ENCODE data around the gene SH3RF3.
"Not testable (repeated sequence)": the region's sequence is repeated elsewhere in the genome, so short reads cannot be mapped to it uniquely, and the experiment has no call there.

SH3RF3 gene

GRCh38 chr2:109128616-109129355, at the start of gene SH3RF3:
TSS of gene SH3RF3 (plus strand) at chr2:109129205.
- DNase-seq: peak; percentile 49

GRCh38 chr2:109079590-109079989, 49.4 kb upstream of the SH3RF3 start:
- no peak for DNase-seq

- DNase-seq: no peak
Observed at GRCh38 chr2:109080109-109080508, 48.9 kb upstream of the SH3RF3 start.

- no peak for DNase-seq
Observed at GRCh38 chr2:109080757-109081156, 48.2 kb upstream of the SH3RF3 start.

- no peak for DNase-seq
Observed at GRCh38 chr2:109081374-109081773, 47.6 kb upstream of the SH3RF3 start.

GRCh38 chr2:109083771-109084170, 45.2 kb upstream of the SH3RF3 start:
- DNase-seq: no peak

GRCh38 chr2:109084341-109084740, 44.7 kb upstream of the SH3RF3 start:
- DNase-seq: no peak

GRCh38 chr2:109085912-109086742, 42.9 kb upstream of the SH3RF3 start:
- no peak for DNase-seq

GRCh38 chr2:109086743-109087020, 42.3 kb upstream of the SH3RF3 start:
- DNase-seq: no peak

- no peak for DNase-seq
Observed at GRCh38 chr2:109087055-109087663, 41.8 kb upstream of the SH3RF3 start.

GRCh38 chr2:109089602-109090300, 39.3 kb upstream of the SH3RF3 start:
- no peak for DNase-seq

GRCh38 chr2:109091526-109091925, 37.5 kb upstream of the SH3RF3 start:
- DNase-seq: no peak

GRCh38 chr2:109094144-109094543, 34.9 kb upstream of the SH3RF3 start:
- DNase-seq: no peak

GRCh38 chr2:109098251-109098920, 30.6 kb upstream of the SH3RF3 start:
- no peak for DNase-seq

GRCh38 chr2:109098921-109099273, 30.1 kb upstream of the SH3RF3 start:
- no peak for DNase-seq

GRCh38 chr2:109102588-109103233, 26.3 kb upstream of the SH3RF3 start:
- DNase-seq: no peak

GRCh38 chr2:109105113-109105512, 23.9 kb upstream of the SH3RF3 start:
- DNase-seq: no peak

- no peak for DNase-seq
Observed at GRCh38 chr2:109108740-109109139, 20.3 kb upstream of the SH3RF3 start.

- DNase-seq: no peak
Observed at GRCh38 chr2:109109342-109109741, 19.7 kb upstream of the SH3RF3 start.

- peak; percentile 90 for DNase-seq
Observed at GRCh38 chr2:109110170-109110569, 18.8 kb upstream of the SH3RF3 start.

GRCh38 chr2:109117181-109117580, 11.8 kb upstream of the SH3RF3 start:
- DNase-seq: not testable (repeated sequence)

GRCh38 chr2:109117780-109118179, 11.2 kb upstream of the SH3RF3 start:
- no peak for DNase-seq
